Spleen (tissue), 7 donors: ENCODE data around the gene PMM2.

Experiments
- POLR2A ChIP-seq, 3 donors: fragments of 450-650 bp; IDR thresholded peaks; one replicate each; pipeline ENCODE4 v1.5.1; 2017; ENCODE audit warnings: antibody characterized with exemption in 3 of 3, mild to moderate bottlenecking in 1 of 3
- TF ChIP-seq, protein P1 (sequence below), 11 experiments: fragments of 200-600 bp in 7 of 11; fragments of 450-650 bp in 4 of 11; sonication (generic) in 4 of 11; IDR thresholded peaks in 8 of 11; conservative IDR thresholded peaks in 3 of 11; 1 replicate in 7 of 11; 2 replicates in 4 of 11; pipeline versions ENCODE4 v1.4.0 to v1.8.0; 2016 to 2021; ENCODE audit warnings: antibody characterized with exemption in 11 of 11, inconsistent platforms in 4 of 11, mild to moderate bottlenecking in 1 of 11
- donor health status: DM: no; HTN: no; CAD: no; lungs with moderate emphysema.
- donor health status: DM: no; HTN: no; CAD: no.
- donor health status: DM: no; HTN: no; CAD: no.

DNA sequence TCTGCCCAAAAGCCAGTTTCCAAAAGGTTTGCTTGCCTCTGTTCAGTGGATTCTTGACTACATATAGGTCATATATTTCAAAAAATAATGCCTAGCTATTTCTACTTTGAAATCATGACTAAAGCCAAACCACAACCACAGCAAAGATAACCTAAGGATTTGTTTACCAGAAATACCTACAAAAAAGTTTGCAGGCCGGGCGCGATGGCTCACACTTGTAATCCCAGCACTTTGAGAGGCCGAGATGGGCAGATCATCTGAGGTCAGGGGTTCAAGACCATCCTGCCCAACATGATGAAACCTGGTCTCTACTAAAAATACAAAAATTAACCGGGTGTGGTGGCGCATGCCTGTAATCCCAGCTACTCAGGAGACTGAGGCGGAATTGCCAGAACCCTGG is 56.0 kb downstream of the PMM2 start:
- TF ChIP-seq, protein P1, sequence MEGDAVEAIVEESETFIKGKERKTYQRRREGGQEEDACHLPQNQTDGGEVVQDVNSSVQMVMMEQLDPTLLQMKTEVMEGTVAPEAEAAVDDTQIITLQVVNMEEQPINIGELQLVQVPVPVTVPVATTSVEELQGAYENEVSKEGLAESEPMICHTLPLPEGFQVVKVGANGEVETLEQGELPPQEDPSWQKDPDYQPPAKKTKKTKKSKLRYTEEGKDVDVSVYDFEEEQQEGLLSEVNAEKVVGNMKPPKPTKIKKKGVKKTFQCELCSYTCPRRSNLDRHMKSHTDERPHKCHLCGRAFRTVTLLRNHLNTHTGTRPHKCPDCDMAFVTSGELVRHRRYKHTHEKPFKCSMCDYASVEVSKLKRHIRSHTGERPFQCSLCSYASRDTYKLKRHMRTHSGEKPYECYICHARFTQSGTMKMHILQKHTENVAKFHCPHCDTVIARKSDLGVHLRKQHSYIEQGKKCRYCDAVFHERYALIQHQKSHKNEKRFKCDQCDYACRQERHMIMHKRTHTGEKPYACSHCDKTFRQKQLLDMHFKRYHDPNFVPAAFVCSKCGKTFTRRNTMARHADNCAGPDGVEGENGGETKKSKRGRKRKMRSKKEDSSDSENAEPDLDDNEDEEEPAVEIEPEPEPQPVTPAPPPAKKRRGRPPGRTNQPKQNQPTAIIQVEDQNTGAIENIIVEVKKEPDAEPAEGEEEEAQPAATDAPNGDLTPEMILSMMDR (IDR thresholded peaks at IDR 0.05 in 8 of 11, conservative IDR thresholded peaks at IDR 0.05 in 3 of 11): no peak
- TF ChIP-seq POLR2A (IDR thresholded peaks at IDR 0.05): no peak
